NCI-H345 (cell line): ENCODE results near the gene ASB16.
"Not testable (repeated sequence)": the region's sequence is repeated elsewhere in the genome, so short reads cannot be mapped to it uniquely, and the experiment has no call there.

ENCODE experiments used
- DNase-seq: peaks from one replicate; lab custom pipeline; 2025; lab: John Stamatoyannopoulos, UW

The ASB16 gene, protein sequence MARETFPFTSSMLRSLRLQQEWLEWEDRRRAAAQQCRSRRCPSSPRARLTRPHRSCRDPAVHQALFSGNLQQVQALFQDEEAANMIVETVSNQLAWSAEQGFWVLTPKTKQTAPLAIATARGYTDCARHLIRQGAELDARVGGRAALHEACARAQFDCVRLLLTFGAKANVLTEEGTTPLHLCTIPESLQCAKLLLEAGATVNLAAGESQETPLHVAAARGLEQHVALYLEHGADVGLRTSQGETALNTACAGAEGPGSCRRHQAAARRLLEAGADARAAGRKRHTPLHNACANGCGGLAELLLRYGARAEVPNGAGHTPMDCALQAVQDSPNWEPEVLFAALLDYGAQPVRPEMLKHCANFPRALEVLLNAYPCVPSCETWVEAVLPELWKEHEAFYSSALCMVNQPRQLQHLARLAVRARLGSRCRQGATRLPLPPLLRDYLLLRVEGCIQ

GRCh38 chr17:44170499-44171201, at the start of gene ASB16:
ASB16 (plus strand) TSS chr17:44170704; CDS start chr17:44170790, 86 bp downstream.
- DNase-seq: no peak

DNA sequence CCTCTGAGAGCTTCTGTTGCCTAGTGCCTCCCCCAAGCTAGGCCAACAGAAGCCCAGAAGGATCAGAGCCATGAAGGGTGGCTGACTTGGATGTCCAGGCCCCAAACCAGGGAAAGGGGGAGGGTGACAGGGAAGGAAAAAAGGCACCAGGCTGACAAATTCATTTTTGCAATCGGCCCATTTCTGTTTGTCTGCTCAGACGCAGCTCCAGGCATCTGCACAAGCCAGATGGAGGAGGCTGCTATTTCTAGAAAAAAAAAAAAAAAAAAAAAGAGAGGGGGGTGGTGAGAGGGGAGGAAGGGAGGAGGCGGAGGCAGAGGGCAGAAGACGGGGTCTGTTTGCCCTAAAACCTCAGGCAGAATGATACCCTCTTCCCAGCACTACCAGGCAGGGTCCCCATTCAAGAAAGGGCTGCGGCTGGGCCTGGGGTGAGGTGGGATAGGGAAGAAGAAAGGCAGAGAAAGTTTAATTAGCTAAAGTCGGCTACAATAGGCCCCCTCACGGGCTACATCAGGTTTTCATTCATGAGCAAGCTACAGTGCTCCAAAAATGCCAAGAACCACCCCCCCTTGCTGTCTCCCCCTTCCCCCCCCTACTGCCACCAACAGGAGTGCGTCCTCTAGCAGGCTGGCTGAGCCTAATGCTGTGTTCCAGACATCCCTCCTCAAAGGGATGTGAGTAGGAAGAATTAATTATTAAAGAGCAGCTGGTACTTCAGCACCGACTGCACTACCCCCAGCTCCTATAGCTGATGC, 49.5 kb upstream of the ASB16 start:
- DNase-seq: no peak

GRCh38 chr17:44121997-44122815, 48.3 kb upstream of the ASB16 start:
- no peak for DNase-seq

GRCh38 chr17:44122816-44123355, 47.6 kb upstream of the ASB16 start:
- DNase-seq: no peak

DNA sequence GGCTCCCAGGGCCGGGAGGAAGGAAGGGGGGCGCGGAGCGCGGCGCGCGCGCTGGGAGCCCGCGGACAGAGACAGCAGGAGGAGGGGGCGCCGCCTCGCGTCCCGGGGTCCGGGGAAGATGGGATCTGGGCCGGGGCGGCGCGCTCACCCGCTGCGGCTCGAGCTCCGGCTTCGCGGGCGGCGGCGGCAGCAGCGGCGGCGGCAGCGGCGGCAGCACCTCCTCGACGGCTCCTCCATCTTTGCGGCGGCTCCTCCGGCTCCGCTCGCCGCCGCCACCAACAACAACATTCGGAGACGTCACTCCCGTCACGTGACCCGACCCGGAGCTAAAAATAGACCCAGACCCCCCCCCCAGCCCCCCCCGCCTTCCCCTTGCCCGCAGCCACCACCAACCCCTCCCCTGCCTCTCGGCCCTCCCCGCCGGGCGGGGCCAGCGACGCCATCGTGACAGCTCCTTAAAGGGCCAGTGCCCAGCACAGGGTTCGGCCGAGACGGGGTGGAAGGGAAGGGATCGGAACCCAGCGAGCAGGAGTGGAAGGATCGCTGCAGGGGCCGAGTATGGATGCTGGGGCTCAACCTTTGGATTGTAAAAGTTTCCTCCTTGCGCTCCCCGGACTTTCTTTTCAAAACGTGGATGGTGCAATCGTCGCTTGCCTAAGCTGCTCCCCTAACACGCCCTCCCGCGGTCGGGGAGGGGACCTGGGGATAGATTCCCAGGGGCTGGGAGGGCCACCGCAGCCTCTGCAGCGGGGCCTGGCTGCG, 47.0 kb upstream of the ASB16 start, which contains the start of gene HDAC5:
Gene HDAC5 (minus strand): TSS at position 286 of the 762 bp plus-strand sequence. CDS start 6,126 bp downstream, outside the sequence.
- DNase-seq: peak; percentile 95

DNA sequence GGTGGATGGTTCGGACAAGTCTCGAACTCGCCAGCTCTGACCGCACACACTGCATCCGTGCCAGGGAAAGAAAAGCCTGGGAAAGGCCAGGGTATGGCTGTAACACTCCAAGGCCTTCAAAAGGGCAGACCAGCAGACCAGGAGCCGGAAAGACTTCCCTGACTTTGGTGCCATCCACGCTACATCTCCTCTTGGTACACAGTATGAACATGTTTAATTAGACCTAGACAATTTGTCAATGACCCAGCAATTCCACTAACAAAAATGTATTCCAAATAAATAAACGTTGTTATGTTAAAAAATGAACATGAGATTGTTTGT, 46.4 kb upstream of the ASB16 start:
- no peak for DNase-seq

GRCh38 chr17:44128383-44128782, 42.1 kb upstream of the ASB16 start:
- no peak for DNase-seq

- DNase-seq: no peak
These were observed 39.7 kb upstream of the ASB16 start for GRCh38 chr17:44130693-44131349.

DNA sequence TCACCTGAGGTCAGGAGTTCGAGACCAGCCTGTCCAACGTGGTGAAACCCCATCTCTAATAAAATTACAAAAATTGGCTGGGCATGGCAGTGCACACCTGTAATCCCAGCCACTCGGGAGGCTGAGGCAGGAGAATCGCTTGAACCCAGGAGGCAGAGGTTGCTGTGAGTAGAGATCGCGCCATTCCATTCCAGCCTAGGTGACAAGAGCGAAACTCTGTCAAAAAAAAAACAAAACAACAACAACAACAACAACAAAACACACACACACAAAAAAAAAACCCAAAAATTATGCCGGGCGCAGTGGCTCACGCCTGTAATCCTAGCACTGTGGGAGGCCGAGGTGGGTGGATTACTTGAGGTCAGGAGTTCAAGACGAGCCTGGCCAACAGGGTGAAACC, 39.1 kb upstream of the ASB16 start:
- not testable (repeated sequence) for DNase-seq

DNA sequence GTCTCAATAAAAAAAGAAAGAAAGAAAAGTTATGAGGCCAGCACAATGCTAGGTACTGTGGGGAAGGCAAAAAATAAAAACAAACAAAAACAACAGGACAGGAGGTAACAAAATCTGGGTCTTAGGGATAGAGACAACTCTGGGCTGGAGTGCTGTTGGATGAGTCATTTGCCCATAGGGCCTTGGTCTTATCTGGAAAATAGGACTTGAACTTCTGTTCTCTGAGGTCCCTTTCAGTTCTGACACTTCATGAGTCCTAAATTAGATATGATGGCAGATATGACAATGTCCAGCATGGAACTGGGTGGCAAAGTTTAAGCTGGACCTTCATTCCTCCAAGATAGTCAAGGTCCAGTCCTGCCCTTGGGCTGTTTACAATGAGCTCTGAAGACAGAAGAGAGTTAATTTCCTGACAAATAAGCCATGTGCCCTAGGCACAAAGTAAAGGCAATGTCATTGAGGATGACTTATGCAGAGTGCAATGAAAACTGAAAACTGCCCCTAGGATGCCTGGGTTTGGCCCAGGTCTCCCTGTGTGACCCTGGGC, 38.2 kb upstream of the ASB16 start:
- no peak for DNase-seq

DNA sequence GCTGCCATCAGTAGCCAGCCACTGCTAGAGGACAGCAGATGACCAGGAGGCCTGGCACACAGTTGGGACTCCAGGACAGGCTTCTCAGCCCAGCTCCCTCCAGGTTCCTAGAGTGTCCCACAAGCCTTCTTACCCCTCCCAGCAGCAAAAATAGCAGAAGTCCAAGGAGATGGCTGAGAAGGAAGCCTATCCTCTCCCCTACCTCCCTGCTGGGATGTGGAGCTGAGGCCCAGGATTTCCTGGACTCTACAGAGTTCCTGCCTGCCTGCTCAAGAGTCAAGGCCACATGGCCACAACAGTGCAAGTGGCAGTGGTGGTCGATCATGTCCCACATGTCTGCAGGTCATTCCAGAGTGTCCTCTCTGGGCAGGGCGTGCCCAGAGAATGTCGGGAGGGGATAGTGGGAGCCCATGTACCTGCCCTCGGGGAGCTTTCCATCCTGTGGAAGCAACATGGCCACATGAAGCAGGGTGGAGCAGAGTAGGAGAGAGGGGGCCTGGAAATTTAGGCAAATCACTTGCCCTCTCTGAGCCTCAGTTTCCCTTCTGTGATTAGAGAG, 36.5 kb upstream of the ASB16 start:
- no peak for DNase-seq

DNA sequence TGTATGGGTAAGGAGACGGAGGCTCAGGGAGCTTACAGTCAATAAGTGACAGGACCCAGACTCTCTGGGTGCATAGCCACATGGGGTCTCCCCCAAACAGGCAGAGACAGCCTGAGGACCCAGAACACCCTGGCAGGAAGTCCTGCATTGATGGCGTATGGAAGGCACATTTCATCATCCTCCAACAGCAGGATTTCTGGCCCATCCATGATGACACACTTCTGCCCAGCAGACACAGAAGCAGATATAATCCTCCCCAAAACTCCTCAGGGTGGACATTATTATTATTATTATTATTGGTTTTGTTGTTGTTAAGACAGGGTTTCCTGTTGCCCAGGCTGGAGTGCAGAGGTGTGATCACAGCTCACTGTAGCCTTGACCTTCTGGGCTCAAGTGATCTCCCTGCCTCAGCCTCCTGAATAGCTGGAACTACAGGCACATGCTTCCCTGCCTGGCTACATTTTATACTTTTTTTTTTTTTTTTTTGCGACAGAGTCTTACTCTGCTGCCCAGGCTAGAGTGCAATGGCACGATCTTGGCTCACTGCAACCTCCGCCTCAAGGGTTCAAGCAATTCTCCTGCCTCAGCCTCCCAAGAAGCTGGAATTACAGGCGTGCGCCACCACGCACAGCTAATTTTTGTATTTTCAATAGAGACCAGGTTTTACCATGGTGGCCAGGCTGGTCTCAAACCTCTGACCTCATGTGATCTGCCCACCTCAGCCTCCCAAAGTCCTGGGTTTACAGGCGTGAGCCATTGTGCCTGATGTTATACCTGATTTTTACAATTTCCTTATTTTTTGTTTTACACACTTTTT, 35.5 kb upstream of the ASB16 start:
- no peak for DNase-seq

DNA sequence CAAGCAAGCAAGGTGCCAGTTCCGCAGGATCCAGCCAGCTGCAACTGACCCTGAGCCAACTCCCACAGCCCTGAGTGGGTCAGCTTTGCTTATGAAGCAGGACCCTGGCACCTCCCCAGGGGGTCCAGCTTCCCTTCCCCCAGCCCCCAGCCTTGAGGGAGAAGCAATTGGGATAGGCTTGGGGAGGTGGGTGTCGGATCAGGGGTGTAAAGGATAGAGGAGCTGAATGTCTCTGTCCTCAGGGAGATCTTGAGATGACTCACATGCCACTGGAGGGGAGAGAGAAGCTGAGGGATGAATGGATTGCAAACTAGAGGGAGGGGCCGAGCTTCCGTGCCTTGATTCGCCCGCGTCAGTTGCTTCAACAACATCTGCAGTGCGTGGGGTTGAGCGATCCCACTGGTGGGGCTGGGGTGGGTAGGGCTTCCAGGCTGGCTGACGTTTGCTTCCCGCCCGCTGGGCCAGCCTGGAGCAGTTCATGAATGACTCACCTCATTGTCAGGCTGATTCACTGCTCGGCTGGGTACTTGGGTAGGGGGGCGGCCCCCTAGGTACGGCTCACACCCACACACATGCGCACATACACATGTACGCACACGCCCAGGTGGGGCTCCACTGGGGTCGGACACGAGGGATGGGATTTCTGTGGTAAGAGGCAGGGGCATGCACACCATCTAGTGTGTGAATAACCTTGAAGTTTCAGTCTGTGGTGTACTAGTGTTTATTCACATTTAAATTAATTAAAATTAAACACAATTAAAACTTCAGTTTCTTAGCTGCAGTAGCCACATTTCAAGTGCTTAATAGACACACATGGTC, 32.4 kb upstream of the ASB16 start:
- DNase-seq: peak; percentile 89

DNA sequence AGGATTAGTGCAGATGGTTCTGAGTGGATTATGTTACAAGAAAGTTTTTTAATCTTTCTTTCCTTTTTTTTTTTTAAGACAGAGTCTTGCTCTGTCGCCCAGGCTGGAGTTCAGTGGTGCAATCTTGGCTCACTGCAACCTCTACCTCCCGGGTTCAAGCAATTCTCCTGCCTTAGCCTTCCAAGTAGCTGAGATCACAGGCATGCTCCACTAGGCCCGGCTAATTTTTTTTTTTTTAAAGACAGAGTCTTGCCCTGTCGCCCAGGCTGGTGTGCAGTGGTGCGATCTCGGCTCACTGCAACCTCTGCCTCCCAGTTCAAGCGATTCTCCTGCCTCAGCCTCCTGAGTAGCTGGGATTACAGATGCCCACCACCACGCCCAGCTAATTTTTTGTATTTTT, 26.6 kb upstream of the ASB16 start:
- DNase-seq: not testable (repeated sequence)

- DNase-seq: no peak
These were observed 25.4 kb upstream of the ASB16 start for GRCh38 chr17:44144966-44145739.

GRCh38 chr17:44146375-44147346, 23.8 kb upstream of the ASB16 start:
- DNase-seq: no peak
